Activated gamma-delta T cell treated with Interleukin-2 at 50 U/mL for 16 hours (primary cell): Measurements from ENCODE around the gene ART3.

Experiments used
- DNase-seq: peaks from one replicate; pipeline ENCODE4 v3.0.0-alpha.2; 2020

Gene ART3

DNA sequence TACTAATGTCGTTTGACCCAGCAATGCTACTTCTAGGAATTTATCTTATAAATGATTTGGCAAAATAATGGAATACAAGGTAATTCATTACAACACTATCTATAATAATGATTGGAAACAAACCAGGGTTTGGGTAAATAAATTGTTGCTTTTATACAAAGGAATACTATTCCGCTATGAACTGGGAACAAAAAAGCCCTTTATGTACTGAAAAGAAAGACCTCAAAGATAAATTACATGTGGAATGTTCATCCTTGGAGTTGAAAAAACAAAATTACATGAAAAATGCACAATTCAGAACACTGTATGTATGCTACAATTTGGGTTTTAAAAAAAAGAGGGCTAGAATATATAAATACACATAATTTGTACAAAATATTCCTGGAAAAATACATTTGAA lies 78.8 kb downstream of the ART3 start:
- no peak for DNase-seq

DNA sequence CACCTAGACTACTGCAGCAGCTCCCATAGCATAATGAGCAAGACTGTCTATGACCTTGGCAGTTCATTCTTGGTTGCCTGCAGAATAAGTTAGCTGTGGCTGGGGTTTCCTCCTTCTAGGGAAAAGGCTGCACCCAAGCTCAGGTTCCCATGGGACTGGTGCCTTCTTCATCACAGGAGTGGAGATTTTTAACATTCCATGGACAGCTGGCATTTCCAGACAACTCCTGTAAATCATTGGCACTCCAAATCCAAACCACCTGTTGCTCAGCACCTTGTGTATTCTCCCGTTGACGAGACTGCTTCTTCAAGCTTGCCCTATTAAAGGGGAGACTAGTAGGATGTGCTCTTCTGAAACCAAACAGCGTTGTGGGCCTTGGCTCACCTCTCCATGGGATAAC lies 81.5 kb downstream of the ART3 start:
- DNase-seq, result no peak

DNA sequence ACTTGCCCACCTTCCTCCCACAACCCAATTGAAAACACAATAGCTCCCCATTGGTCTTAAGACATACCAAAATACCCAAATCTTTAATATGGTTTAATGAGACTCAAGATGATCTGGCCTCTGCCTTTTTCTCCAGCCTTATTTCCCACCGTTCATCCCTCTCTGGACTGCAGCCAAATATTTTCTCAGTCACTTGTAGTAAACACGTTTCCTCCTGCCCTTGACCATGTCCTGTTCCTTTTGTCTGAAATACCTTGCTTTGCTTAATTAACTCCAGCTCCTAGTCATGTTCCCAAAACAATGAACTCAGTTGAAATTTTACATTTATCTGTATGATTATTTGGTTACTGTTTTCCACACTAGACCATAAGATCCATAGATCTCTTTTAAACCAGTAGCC lies 82.1 kb downstream of the ART3 start:
- DNase-seq, result no peak

- DNase-seq, result no peak
Observed at GRCh38 chr4:76160355-76160754, 85.8 kb downstream of the ART3 start.
